ENCODE measurements around the gene RAF1. TPM values are rescaled to one million over a fixed set of nuclear protein-coding genes. Genes with fewer than 3 reads are reported as not detected.

RAF1 gene
- total and polyA plus RNA-seq, 5 experiments from 2014 or later: 49.4 to 142 (median 75.1) TPM

GRCh38 chr3:12608376-12608775, 55.5 kb downstream of the RAF1 start:
- H3K36me3 Mint-ChIP-seq: peaks cover 5 to 81% (median 24%) of the 10 kb centered on the region in 3 donors

GRCh38 chr3:12603969-12604368, 59.9 kb downstream of the RAF1 start:
- no peaks in the 10 kb centered on the region for H3K27me3 Mint-ChIP-seq
- no peak for DNase-seq
- peak overlapping the region in 3 of 10 donors; percentile 7 to 29 (median 13) for H3K27ac Mint-ChIP-seq
- H3K4me3 Mint-ChIP-seq: no peak overlapping the region
- ATAC-seq: no peak
- peaks cover 4 to 94% (median 28%) of the 10 kb centered on the region in 3 donors for H3K36me3 Mint-ChIP-seq
- peaks cover 0 to 8% (median 3%) of the 10 kb centered on the region in 4 donors for H3K4me1 Mint-ChIP-seq
- H3K9me3 Mint-ChIP-seq: no peaks in the 10 kb centered on the region
- POLR2A ChIA-PET: no interaction called here

More at GRCh38 chr3:12608376-12608775, 55.5 kb downstream of the RAF1 start:
- POLR2A ChIA-PET: no interaction called here
- Mint-ChIP-seq H3K27me3 (no peaks in the 10 kb centered on the region), H3K4me3 (no peak overlapping the region), H3K4me1 (peaks cover 5 to 31% (median 17%) of the 10 kb centered on the region in 4 donors), H3K9me3 (no peaks in the 10 kb centered on the region), H3K27ac (peak overlapping the region in 2 of 10 donors; percentile 2 to 8)
- DNase-seq (no peak), ATAC-seq (no peak)

- Mint-ChIP-seq H3K4me3 (no peak overlapping the region), H3K4me1 (peaks cover 0 to 2% (median 0%) of the 10 kb centered on the region in 4 donors), H3K36me3 (peaks cover 0 to 94% (median 16%) of the 10 kb centered on the region in 3 donors), H3K9me3 (no peaks in the 10 kb centered on the region), H3K27ac (peak overlapping the region in 1 of 10 donors; percentile 27), H3K27me3 (no peaks in the 10 kb centered on the region)
- POLR2A ChIA-PET: interaction anchor here (0.5 kb wide), 1 partner anchor 75 kb away, joined by 5 read pairs; no protein-coding TSS in a partner anchor
- no peak for DNase-seq
- ATAC-seq: no peak
Measured at GRCh38 chr3:12601072-12601471, 62.8 kb downstream of the RAF1 start.

GRCh38 chr3:12598890-12599289, 65.0 kb downstream of the RAF1 start:
- peaks cover 0 to 92% (median 18%) of the 10 kb centered on the region in 3 donors for H3K36me3 Mint-ChIP-seq
- no peaks in the 10 kb centered on the region for H3K27me3 Mint-ChIP-seq
- H3K9me3 Mint-ChIP-seq: no peaks in the 10 kb centered on the region
- H3K4me3 Mint-ChIP-seq: no peak overlapping the region
- DNase-seq (no peak), ATAC-seq (no peak)
- H3K4me1 Mint-ChIP-seq: peaks cover 0 to 7% (median 0%) of the 10 kb centered on the region in 4 donors
- POLR2A ChIA-PET: interaction anchor here (0.8 kb wide), 1 partner anchor 65 kb away, joined by 3 read pairs; the partner anchor contains the start of gene RAF1
- peak overlapping the region in 5 of 10 donors; percentile 5 to 80 (median 42) for H3K27ac Mint-ChIP-seq

GRCh38 chr3:12593473-12593872, 70.4 kb downstream of the RAF1 start:
- Mint-ChIP-seq H3K4me1 (peaks cover 0 to 8% (median 0%) of the 10 kb centered on the region in 4 donors), H3K4me3 (no peak overlapping the region), H3K36me3 (peaks cover 0 to 93% (median 21%) of the 10 kb centered on the region in 3 donors), H3K27me3 (no peaks in the 10 kb centered on the region), H3K9me3 (no peaks in the 10 kb centered on the region), H3K27ac (peak overlapping the region in 8 of 10 donors; percentile 35 to 90 (median 62))
- no peak for ATAC-seq
- no peak for DNase-seq
- POLR2A ChIA-PET: interaction anchor here (0.7 kb wide), 1 partner anchor 56 kb away, joined by 3 read pairs; no protein-coding TSS in a partner anchor

- Mint-ChIP-seq H3K27ac (peak overlapping the region in 4 of 10 donors; percentile 22 to 55 (median 28)), H3K36me3 (peaks cover 0 to 93% (median 21%) of the 10 kb centered on the region in 3 donors), H3K4me1 (peaks cover 0 to 8% (median 0%) of the 10 kb centered on the region in 4 donors), H3K4me3 (no peak overlapping the region), H3K9me3 (no peaks in the 10 kb centered on the region), H3K27me3 (no peaks in the 10 kb centered on the region)
- POLR2A ChIA-PET: interaction anchor here (0.7 kb wide), 1 partner anchor 48 kb away, joined by 3 read pairs; no protein-coding TSS in a partner anchor
- DNase-seq: no peak
- no peak for ATAC-seq
Measured at GRCh38 chr3:12591997-12592715, 71.8 kb downstream of the RAF1 start.

- Mint-ChIP-seq H3K36me3 (peaks cover 0 to 93% (median 20%) of the 10 kb centered on the region in 3 donors), H3K9me3 (no peaks in the 10 kb centered on the region), H3K27ac (peak overlapping the region in 3 of 10 donors; percentile 9 to 84 (median 33)), H3K4me3 (no peak overlapping the region), H3K4me1 (peaks cover 0 to 8% (median 0%) of the 10 kb centered on the region in 4 donors), H3K27me3 (no peaks in the 10 kb centered on the region)
- POLR2A ChIA-PET: no interaction called here
- DNase-seq (no peak), ATAC-seq (no peak)
Measured at GRCh38 chr3:12591456-12591855, 72.5 kb downstream of the RAF1 start.

GRCh38 chr3:12590096-12590495, 73.8 kb downstream of the RAF1 start:
- H3K27ac Mint-ChIP-seq: no peak overlapping the region
- H3K27me3 Mint-ChIP-seq: no peaks in the 10 kb centered on the region
- ATAC-seq (no peak), DNase-seq (no peak)
- no peaks in the 10 kb centered on the region for H3K9me3 Mint-ChIP-seq
- peaks cover 0 to 95% (median 16%) of the 10 kb centered on the region in 3 donors for H3K36me3 Mint-ChIP-seq
- POLR2A ChIA-PET: interaction anchor here (0.7 kb wide), 1 partner anchor 177 kb away, joined by 3 read pairs; no protein-coding TSS in a partner anchor
- no peak overlapping the region for H3K4me3 Mint-ChIP-seq
- peaks cover 0 to 3% (median 0%) of the 10 kb centered on the region in 4 donors for H3K4me1 Mint-ChIP-seq

GRCh38 chr3:12588039-12589009, 75.6 kb downstream of the RAF1 start:
- H3K4me3 Mint-ChIP-seq: peak overlapping the region in 1 of 10 donors; percentile 5
- H3K36me3 Mint-ChIP-seq: peaks cover 0 to 95% (median 13%) of the 10 kb centered on the region in 3 donors
- ATAC-seq (no peak), DNase-seq (no peak)
- no peaks in the 10 kb centered on the region for H3K9me3 Mint-ChIP-seq
- POLR2A ChIA-PET: interaction anchor here (0.8 to 0.9 kb wide), 2 partner anchors 9 to 74 kb away, joined by 3 read pairs; no protein-coding TSS in a partner anchor
- no peaks in the 10 kb centered on the region for H3K27me3 Mint-ChIP-seq
- peaks cover 0 to 3% (median 0%) of the 10 kb centered on the region in 4 donors for H3K4me1 Mint-ChIP-seq
- peak overlapping the region in 4 of 10 donors; percentile 2 to 80 (median 30) for H3K27ac Mint-ChIP-seq

GRCh38 chr3:12586403-12586802, 77.5 kb downstream of the RAF1 start:
- no peak for ATAC-seq
- POLR2A ChIA-PET: interaction anchor here (0.5 kb wide), 1 partner anchor 134 kb away, joined by 4 read pairs; no protein-coding TSS in a partner anchor

GRCh38 chr3:12585970-12586369, 77.9 kb downstream of the RAF1 start:
- peaks cover 0 to 93% (median 17%) of the 10 kb centered on the region in 3 donors for H3K36me3 Mint-ChIP-seq
- ATAC-seq: no peak

More at GRCh38 chr3:12586403-12586802, 77.5 kb downstream of the RAF1 start:
- peak overlapping the region in 1 of 10 donors; percentile 46 for H3K27ac Mint-ChIP-seq
- H3K36me3 Mint-ChIP-seq: peaks cover 0 to 93% (median 17%) of the 10 kb centered on the region in 3 donors
- no peaks in the 10 kb centered on the region for H3K27me3 Mint-ChIP-seq
- no peak for DNase-seq
- H3K4me3 Mint-ChIP-seq: no peak overlapping the region
- H3K4me1 Mint-ChIP-seq: peaks cover 0 to 3% (median 0%) of the 10 kb centered on the region in 4 donors
- H3K9me3 Mint-ChIP-seq: no peaks in the 10 kb centered on the region

GRCh38 chr3:12585181-12585580, 78.7 kb downstream of the RAF1 start:
- Mint-ChIP-seq H3K27me3 (no peaks in the 10 kb centered on the region), H3K36me3 (peaks cover 0 to 92% (median 17%) of the 10 kb centered on the region in 3 donors), H3K27ac (peak overlapping the region in 8 of 10 donors; percentile 11 to 88 (median 58)), H3K4me1 (peaks cover 0 to 3% (median 0%) of the 10 kb centered on the region in 4 donors), H3K9me3 (no peaks in the 10 kb centered on the region), H3K4me3 (peak overlapping the region in 1 of 10 donors; percentile 6)
- peak in 1 of 2 donors; percentile 12 for ATAC-seq
- POLR2A ChIA-PET: no interaction called here
- DNase-seq: no peak

More at GRCh38 chr3:12585970-12586369, 77.9 kb downstream of the RAF1 start:
- no peaks in the 10 kb centered on the region for H3K9me3 Mint-ChIP-seq
- no peak overlapping the region for H3K4me3 Mint-ChIP-seq
- POLR2A ChIA-PET: no interaction called here
- DNase-seq: no peak
- no peaks in the 10 kb centered on the region for H3K27me3 Mint-ChIP-seq
- peaks cover 0 to 3% (median 0%) of the 10 kb centered on the region in 4 donors for H3K4me1 Mint-ChIP-seq
- H3K27ac Mint-ChIP-seq: peak overlapping the region in 3 of 10 donors; percentile 17 to 88 (median 19)
